Kidney (tissue), 14 donors: Measurements from ENCODE around the gene SYNPO2. TPM values are rescaled to one million over a fixed set of nuclear protein-coding genes. Genes with fewer than 3 reads are reported as not detected.
A peak's percentile ranks its signal among the peaks of the same experiment; 100 is the strongest.

Experiments used
- DNase-seq, 5 donors: peaks; one replicate each; pipeline ENCODE4 v3.0.0-alpha.2; 2013 to 2020
- FAIRE-seq: peaks from 2 replicates; lab custom pipeline; 2012; peaks lifted over from hg19 to GRCh38; lab: Jason Lieb, UNC
- H3K27ac ChIP-seq, 2 donors: one replicate each; pipeline ENCODE4 v1.7.0; 2013; ENCODE audit warnings: low read depth in 2 of 2, low read length in 2 of 2, inconsistent platforms in 1 of 2
- H3K27me3 ChIP-seq: one replicate; pipeline ENCODE4 v1.7.1; 2013; ENCODE audit warnings: low read length, inconsistent platforms; ENCODE audit not compliant: control insufficient read depth, insufficient read depth
- H3K36me3 ChIP-seq, 3 donors: one replicate each; pipeline versions ENCODE4 v1.7.0 to v1.7.1; 2013; ENCODE audit warnings: low read length in 3 of 3, control low read depth in 1 of 3, inconsistent platforms in 1 of 3; ENCODE audit not compliant: insufficient read depth in 3 of 3, control insufficient read depth in 2 of 3
- H3K4me1 ChIP-seq, 3 donors: one replicate each; pipeline versions ENCODE4 v1.7.0 to v1.7.1; 2013; ENCODE audit warnings: low read length in 3 of 3, inconsistent platforms in 1 of 3, low read depth in 1 of 3; ENCODE audit not compliant: control insufficient read depth in 2 of 3, insufficient read depth in 2 of 3
- H3K4me3 ChIP-seq, 3 donors: one replicate each; pipeline versions ENCODE4 v1.7.0 to v1.8.1; 2013; ENCODE audit warnings: low read length in 3 of 3, control low read depth in 1 of 3, inconsistent platforms in 1 of 3
- H3K9ac ChIP-seq, 3 donors: one replicate each; pipeline versions ENCODE4 v1.7.0 to v1.7.1; 2013; ENCODE audit warnings: low read length in 3 of 3, control low read depth in 1 of 3, inconsistent platforms in 1 of 3
- H3K9me3 ChIP-seq, 3 donors: one replicate each; pipeline versions ENCODE4 v1.7.0 to v1.7.1; 2013; ENCODE audit warnings: low read length in 3 of 3, control low read depth in 1 of 3, inconsistent platforms in 1 of 3; ENCODE audit not compliant: control insufficient read depth in 2 of 3, insufficient read depth in 1 of 3
- intact Hi-C: fragments of 100-400 bp; cut with DNase I; formaldehyde crosslinking; loops from one replicate; pipeline ENCODE4 v1.11.1; 2022
- polyA plus RNA-seq: library from polyadenylated mRNA; stranded (reverse); fragments of 350-450 nt; fragmentation: Illumina TruSeq; extraction: RNeasy Lipid Tissue Mini Kit (QIAGEN cat#74804); gene quantifications from one replicate; pipeline ENCODE4 v1.2.3, GENCODE V29; 2014; ENCODE audit warnings: low read depth, low replicate concordance; ENCODE audit not compliant: insufficient read depth
- total RNA-seq: library from RNA; stranded (reverse); fragmentation: NEBNext Ultra II Directional; extraction: Animal tissue kit (Norgen Biotek cat#: 25700); gene quantifications from one replicate; pipeline ENCODE4 v1.2.1, GENCODE V29; 2021
- TF ChIP-seq, protein P1 (sequence below): IDR thresholded peaks from 3 replicates; pipeline ENCODE4 v1.5.1; 2012; ENCODE audit warnings: mild to moderate bottlenecking, moderate library complexity, borderline replicate concordance; ENCODE audit not compliant: insufficient read depth; ENCODE audit errors: extremely low read depth
- donor health status: control.
- donor health status: control.
- donor health status: control.
- donor health status: control.
- donor health status: control.
- donor health status: DM: yes; HTN: yes; CAD: no.
- donor health status: Normal renal cell carcinoma (clear cell type).

The SYNPO2 gene
- total and polyA plus RNA-seq, 2 donors from 2014 or later, result 7.5 to 56.5 TPM

DNA sequence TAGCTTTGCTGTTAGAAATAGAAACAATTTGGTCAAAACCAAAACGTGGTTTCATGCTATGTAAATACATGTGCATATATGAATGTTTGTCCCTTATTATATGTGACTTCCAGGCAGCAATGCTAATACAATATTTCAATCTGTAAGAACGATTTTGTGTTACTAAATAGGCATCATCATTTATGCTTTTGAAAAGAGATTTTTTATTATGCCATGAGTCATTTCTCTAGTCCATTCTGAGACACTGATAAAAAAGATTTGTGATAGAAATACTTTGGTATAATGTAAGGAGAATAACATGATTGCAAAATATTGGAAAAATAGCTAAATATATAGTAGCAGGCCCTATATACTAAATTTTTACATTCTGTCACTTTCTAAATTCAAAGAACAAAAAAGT, 28.9 kb downstream of the SYNPO2 start:
- TF ChIP-seq, protein P1, sequence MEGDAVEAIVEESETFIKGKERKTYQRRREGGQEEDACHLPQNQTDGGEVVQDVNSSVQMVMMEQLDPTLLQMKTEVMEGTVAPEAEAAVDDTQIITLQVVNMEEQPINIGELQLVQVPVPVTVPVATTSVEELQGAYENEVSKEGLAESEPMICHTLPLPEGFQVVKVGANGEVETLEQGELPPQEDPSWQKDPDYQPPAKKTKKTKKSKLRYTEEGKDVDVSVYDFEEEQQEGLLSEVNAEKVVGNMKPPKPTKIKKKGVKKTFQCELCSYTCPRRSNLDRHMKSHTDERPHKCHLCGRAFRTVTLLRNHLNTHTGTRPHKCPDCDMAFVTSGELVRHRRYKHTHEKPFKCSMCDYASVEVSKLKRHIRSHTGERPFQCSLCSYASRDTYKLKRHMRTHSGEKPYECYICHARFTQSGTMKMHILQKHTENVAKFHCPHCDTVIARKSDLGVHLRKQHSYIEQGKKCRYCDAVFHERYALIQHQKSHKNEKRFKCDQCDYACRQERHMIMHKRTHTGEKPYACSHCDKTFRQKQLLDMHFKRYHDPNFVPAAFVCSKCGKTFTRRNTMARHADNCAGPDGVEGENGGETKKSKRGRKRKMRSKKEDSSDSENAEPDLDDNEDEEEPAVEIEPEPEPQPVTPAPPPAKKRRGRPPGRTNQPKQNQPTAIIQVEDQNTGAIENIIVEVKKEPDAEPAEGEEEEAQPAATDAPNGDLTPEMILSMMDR, result no peak
- intact Hi-C loops, result no loop called here
- no peaks in the 10 kb centered on the region for H3K27me3 ChIP-seq
- no peaks in the 10 kb centered on the region for H3K9me3 ChIP-seq
- H3K9ac ChIP-seq, result no peak overlapping the region
- H3K36me3 ChIP-seq, result no peaks in the 10 kb centered on the region
- DNase-seq (no peak), FAIRE-seq (no peak)
- H3K4me1 ChIP-seq, result no peaks in the 10 kb centered on the region
- no peak overlapping the region for H3K4me3 ChIP-seq
- no peak overlapping the region for H3K27ac ChIP-seq

DNA sequence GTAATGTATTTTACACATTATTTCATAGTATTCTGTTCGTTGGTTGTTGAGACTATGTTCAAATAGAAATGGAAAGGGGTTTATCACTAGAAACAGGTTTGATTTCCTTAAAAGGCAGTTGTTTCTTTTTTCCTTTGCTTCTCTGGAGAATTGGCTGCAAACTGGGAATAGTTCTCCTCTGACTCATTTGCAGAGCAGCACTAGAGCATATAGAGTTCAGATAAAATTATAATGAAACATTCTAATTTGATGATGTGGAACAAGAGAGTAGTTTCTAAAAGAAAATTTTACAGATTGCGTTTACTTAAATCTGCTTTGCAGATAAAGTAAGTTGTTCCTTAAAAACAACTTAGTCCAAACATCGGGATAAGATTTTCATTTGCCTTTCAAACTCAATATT, 29.7 kb downstream of the SYNPO2 start:
- FAIRE-seq (no peak), DNase-seq (peak in 2 of 5 donors; percentile 48 to 76)
- Histone ChIP-seq H3K9me3 (no peaks in the 10 kb centered on the region), H3K9ac (no peak overlapping the region), H3K4me1 (no peaks in the 10 kb centered on the region), H3K4me3 (no peak overlapping the region), H3K36me3 (no peaks in the 10 kb centered on the region), H3K27ac (no peak overlapping the region), H3K27me3 (no peaks in the 10 kb centered on the region)
- intact Hi-C loops, result no loop called here
- TF ChIP-seq, protein P1, result no peak

DNA sequence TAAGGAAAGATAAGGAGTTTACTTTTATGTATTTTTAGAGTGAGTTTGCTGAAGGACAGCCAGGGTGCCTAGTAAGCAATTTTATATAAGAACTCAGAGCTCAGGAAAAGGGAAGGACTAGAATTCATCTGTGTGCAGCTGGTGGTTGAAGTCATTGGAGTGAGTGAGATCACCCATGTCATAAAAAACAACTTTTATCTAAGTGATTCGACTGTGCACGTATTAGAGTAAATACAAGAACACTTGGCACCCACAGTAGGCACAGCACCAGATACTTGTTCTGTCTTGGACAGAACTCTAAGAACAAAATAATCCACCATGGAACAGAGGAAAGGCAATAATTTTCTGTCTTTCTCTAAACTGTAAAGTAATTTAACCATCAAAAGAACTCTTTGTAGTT, 31.6 kb downstream of the SYNPO2 start:
- Histone ChIP-seq H3K36me3 (no peaks in the 10 kb centered on the region), H3K27ac (no peak overlapping the region), H3K4me1 (no peaks in the 10 kb centered on the region), H3K27me3 (no peaks in the 10 kb centered on the region), H3K9me3 (no peaks in the 10 kb centered on the region), H3K4me3 (no peak overlapping the region), H3K9ac (no peak overlapping the region)
- FAIRE-seq, result no peak
- no peak for DNase-seq
- TF ChIP-seq, protein P1, result no peak
- intact Hi-C loops, result no loop called here

DNA sequence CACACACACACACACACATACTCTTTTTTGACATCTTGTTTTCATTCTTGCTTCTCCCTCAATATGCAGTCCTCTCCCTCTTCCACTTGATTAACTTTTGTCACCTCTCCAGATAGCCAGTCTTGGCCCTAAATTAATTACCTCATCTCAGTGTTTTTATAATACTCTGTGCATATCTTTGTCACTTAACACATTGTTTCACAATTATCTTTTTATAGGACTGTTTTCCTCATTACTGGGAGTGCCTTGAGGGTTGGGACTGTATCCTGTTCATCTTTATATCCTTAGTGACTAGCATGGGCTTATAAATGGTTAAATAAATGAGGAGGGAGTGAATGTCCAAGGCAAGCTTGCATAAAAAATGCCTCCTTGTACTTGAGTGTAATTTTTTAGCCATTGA, 33.1 kb downstream of the SYNPO2 start:
- Histone ChIP-seq H3K36me3 (no peaks in the 10 kb centered on the region), H3K9ac (no peak overlapping the region), H3K27ac (no peak overlapping the region), H3K4me1 (no peaks in the 10 kb centered on the region), H3K27me3 (no peaks in the 10 kb centered on the region), H3K9me3 (no peaks in the 10 kb centered on the region), H3K4me3 (no peak overlapping the region)
- intact Hi-C loops, result no loop called here
- TF ChIP-seq, protein P1, result no peak
- DNase-seq (no peak), FAIRE-seq (no peak)
